K562 (cell line): ENCODE results near the gene ANO6. TPM values are rescaled to one million over a fixed set of nuclear protein-coding genes. Genes with fewer than 3 reads are reported as not detected.

Experiments
- DPF2 ChIP-seq: fragments of 450-650 bp; IDR thresholded peaks from 2 replicates; pipeline ENCODE4 v1.6.1; 2016
- EP300 ChIP-seq: IDR thresholded peaks from 2 replicates; pipeline ENCODE4 v1.6.1; 2012; ENCODE audit warnings: low read length, improper control_type of control experiment
- GABPB2 ChIP-seq: fragments of 250-450 bp; sonication (Bioruptor Pico); conservative IDR thresholded peaks from 2 replicates; pipeline ENCODE4 v1.5.1; 2021; ENCODE audit warnings: mild to moderate bottlenecking
- HLTF ChIP-seq: fragments of 450-650 bp; IDR thresholded peaks from 2 replicates; pipeline ENCODE4 v1.6.1; 2016
- MBD2 ChIP-seq: sonication (generic); IDR thresholded peaks from 2 replicates; pipeline ENCODE4 v1.6.1; 2016; ENCODE audit warnings: low read depth, borderline replicate concordance
- NR1H2 ChIP-seq: sonication (generic); formaldehyde crosslinking; IDR thresholded peaks from 2 replicates; pipeline ENCODE4 v1.4.0; 2020; ENCODE audit warnings: mild to moderate bottlenecking, missing genetic modification reagents
- PYGO2 ChIP-seq: fragments of 450-650 bp; IDR thresholded peaks from 2 replicates; pipeline ENCODE4 v1.6.1; 2016; ENCODE audit warnings: mild to moderate bottlenecking, missing genetic modification characterization, moderate library complexity, missing compliant biosample characterization
- SMAD3 ChIP-seq: fragments of 450-650 bp; formaldehyde crosslinking; conservative IDR thresholded peaks from 2 replicates; pipeline ENCODE4 v1.4.0; 2020; ENCODE audit warnings: mild to moderate bottlenecking
- SMAD4 ChIP-seq: fragments of 250-450 bp; sonication (Bioruptor Pico); conservative IDR thresholded peaks from 2 replicates; pipeline ENCODE4 v1.8.0; 2021; ENCODE audit warnings: inconsistent platforms, mild to moderate bottlenecking, moderate library complexity
- SMARCC2 ChIP-seq: fragments of 450-650 bp; IDR thresholded peaks from 2 replicates; pipeline ENCODE4 v1.6.1; 2017; ENCODE audit warnings: antibody characterized with exemption, moderate library complexity, mild to moderate bottlenecking, low read depth
- TAF9B ChIP-seq: fragments of 450-650 bp; IDR thresholded peaks from 2 replicates; pipeline ENCODE4 v1.6.1; 2018; ENCODE audit warnings: mild to moderate bottlenecking; ENCODE audit not compliant: partially characterized antibody
- ZC3H4 ChIP-seq: sonication (generic); formaldehyde crosslinking; IDR thresholded peaks from 2 replicates; pipeline ENCODE4 v1.9.0; 2021; ENCODE audit warnings: missing genetic modification reagents, borderline replicate concordance
- ZNF134 ChIP-seq: fragments of 250-450 bp; sonication (Bioruptor Pico); conservative IDR thresholded peaks from 2 replicates; pipeline ENCODE4 v1.4.0; 2020
- ZNF24 ChIP-seq: fragments of 450-650 bp; IDR thresholded peaks from 2 replicates; pipeline ENCODE4 v1.6.1; 2016
- ZNF253 ChIP-seq: fragments of 250-450 bp; sonication (Bioruptor Pico); conservative IDR thresholded peaks from 2 replicates; pipeline ENCODE4 v1.6.1; 2021; ENCODE audit warnings: mild to moderate bottlenecking
- ZNF274 ChIP-seq: IDR thresholded peaks from 2 replicates; pipeline ENCODE4 v1.6.1; 2011; ENCODE audit warnings: low read depth, mild to moderate bottlenecking, low read length, moderate library complexity, borderline replicate concordance
- polyA plus RNA-seq, 8 experiments: library from polyadenylated mRNA; depleted of rRNA in 4 of 8; stranded (reverse) in 5 of 8; unstranded in 3 of 8; fragments of >200 nt; fragmentation: Nextera tagmentation in 2 of 8; fragmentation: Illumina TruSeq in 1 of 8; extraction: Ambion mirVana in 2 of 8; extraction: Trizol in 1 of 8; gene quantifications; 2 replicates each; pipeline versions ENCODE4 v1.2.1 to v1.2.3, GENCODE V29; 2011 to 2014; ENCODE audit warnings: inconsistent platforms in 1 of 8, missing spikeins in 1 of 8
- total RNA-seq, 7 experiments: library from RNA; depleted of rRNA in 6 of 7; stranded (reverse); fragments of >200 nt in 6 of 7; fragmentation: Illumina TruSeq in 2 of 7; extraction: Trizol in 2 of 7; gene quantifications; 2 replicates each; pipeline versions ENCODE4 v1.2.1 to v1.2.3, GENCODE V29; 2011 to 2021; ENCODE audit warnings: low replicate concordance in 1 of 7
- TF ChIP-seq, protein P1 (sequence below): fragments of 450-650 bp; IDR thresholded peaks from 2 replicates; pipeline ENCODE4 v1.6.1; 2016; ENCODE audit warnings: low read depth, mild to moderate bottlenecking, moderate library complexity
- TF ChIP-seq, protein P2 (sequence below): sonication (generic); formaldehyde crosslinking; IDR thresholded peaks from 2 replicates; pipeline ENCODE4 v1.8.0; 2022; ENCODE audit warnings: mild to moderate bottlenecking, low read depth, missing genetic modification reagents
- TF ChIP-seq, protein P3 (sequence below): sonication (generic); formaldehyde crosslinking; IDR thresholded peaks from 2 replicates; pipeline ENCODE4 v1.8.0; 2022; ENCODE audit warnings: mild to moderate bottlenecking, missing genetic modification reagents, borderline replicate concordance
- TF ChIP-seq, protein P4 (sequence below): fragments of 150-350 bp; IDR thresholded peaks from 2 replicates; pipeline ENCODE4 v1.6.1; 2014; ENCODE audit warnings: low read depth, mild to moderate bottlenecking, low read length, borderline replicate concordance

The ANO6 gene
- total and polyA plus RNA-seq, 9 of the 15 experiments (the other 6 are each of a cell fraction or from before 2014, with no cell fraction given): 3.5 to 24.7 (median 20.3) TPM

DNA sequence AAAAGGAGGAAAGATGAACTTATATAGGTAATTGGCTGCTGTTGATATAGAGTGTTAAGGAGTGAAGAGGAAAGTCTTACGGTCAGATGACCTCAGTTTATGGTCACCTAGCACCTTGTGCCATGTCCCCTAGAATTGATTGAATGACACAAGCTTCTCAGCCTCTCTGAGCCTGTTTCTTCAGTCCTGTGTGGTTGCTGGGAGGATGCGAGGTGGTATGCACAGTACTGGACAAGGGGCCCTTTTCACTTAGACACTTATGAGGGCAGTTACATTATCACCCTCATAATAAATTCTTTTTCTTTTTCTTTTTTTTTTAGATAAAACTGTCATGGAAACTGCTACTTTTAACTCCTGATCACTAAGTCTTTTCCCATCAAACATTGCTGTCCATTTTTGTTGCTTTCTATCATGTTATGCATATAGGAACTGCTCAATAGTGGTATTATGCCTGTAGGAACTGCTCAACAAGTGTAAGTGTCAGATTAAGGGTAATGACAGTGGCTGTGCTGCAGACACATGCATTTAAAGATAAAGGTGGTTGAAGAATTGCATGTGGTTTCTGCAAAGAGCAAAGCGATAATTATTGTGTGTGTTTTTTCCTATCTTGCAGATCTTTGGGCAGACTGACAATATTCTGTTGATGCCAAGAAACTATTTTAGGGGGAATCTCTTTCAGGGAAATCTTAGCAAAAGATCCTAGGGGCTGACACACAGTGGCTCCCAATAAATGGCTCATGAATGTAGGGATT, 11.6 kb downstream of the ANO6 start (continued):
- TF ChIP-seq, protein P1, sequence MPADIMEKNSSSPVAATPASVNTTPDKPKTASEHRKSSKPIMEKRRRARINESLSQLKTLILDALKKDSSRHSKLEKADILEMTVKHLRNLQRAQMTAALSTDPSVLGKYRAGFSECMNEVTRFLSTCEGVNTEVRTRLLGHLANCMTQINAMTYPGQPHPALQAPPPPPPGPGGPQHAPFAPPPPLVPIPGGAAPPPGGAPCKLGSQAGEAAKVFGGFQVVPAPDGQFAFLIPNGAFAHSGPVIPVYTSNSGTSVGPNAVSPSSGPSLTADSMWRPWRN: no peak; the same call in 1 of the 2 replicates
- TF ChIP-seq SMAD3 (CRISPR knock-in tag): no peak
- no peak for TF ChIP-seq ZC3H4 (CRISPR knock-in tag)
- TF ChIP-seq, protein P2, sequence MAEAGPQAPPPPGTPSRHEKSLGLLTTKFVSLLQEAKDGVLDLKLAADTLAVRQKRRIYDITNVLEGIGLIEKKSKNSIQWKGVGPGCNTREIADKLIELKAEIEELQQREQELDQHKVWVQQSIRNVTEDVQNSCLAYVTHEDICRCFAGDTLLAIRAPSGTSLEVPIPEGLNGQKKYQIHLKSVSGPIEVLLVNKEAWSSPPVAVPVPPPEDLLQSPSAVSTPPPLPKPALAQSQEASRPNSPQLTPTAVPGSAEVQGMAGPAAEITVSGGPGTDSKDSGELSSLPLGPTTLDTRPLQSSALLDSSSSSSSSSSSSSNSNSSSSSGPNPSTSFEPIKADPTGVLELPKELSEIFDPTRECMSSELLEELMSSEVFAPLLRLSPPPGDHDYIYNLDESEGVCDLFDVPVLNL (CRISPR knock-in tag): no peak
- no peak for TF ChIP-seq PYGO2 (tag)
- TF ChIP-seq, protein P3, sequence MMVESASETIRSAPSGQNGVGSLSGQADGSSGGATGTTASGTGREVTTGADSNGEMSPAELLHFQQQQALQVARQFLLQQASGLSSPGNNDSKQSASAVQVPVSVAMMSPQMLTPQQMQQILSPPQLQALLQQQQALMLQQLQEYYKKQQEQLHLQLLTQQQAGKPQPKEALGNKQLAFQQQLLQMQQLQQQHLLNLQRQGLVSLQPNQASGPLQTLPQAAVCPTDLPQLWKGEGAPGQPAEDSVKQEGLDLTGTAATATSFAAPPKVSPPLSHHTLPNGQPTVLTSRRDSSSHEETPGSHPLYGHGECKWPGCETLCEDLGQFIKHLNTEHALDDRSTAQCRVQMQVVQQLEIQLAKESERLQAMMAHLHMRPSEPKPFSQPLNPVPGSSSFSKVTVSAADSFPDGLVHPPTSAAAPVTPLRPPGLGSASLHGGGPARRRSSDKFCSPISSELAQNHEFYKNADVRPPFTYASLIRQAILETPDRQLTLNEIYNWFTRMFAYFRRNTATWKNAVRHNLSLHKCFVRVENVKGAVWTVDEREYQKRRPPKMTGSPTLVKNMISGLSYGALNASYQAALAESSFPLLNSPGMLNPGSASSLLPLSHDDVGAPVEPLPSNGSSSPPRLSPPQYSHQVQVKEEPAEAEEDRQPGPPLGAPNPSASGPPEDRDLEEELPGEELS: no peak
- peak; percentile 76 for TF ChIP-seq EP300
- TF ChIP-seq ZNF134 (CRISPR knock-in tag): no peak
- TF ChIP-seq SMAD4 (CRISPR knock-in tag): 0 out of 2 replicates have a peak, but pooled peaks have one; percentile 28
- no peak for TF ChIP-seq ZNF274
- TF ChIP-seq HLTF: no peak
- TF ChIP-seq SMARCC2: peak; percentile 53; the same call in 1 of the 2 replicates
- no peak for TF ChIP-seq ZNF24
- TF ChIP-seq, protein P4, sequence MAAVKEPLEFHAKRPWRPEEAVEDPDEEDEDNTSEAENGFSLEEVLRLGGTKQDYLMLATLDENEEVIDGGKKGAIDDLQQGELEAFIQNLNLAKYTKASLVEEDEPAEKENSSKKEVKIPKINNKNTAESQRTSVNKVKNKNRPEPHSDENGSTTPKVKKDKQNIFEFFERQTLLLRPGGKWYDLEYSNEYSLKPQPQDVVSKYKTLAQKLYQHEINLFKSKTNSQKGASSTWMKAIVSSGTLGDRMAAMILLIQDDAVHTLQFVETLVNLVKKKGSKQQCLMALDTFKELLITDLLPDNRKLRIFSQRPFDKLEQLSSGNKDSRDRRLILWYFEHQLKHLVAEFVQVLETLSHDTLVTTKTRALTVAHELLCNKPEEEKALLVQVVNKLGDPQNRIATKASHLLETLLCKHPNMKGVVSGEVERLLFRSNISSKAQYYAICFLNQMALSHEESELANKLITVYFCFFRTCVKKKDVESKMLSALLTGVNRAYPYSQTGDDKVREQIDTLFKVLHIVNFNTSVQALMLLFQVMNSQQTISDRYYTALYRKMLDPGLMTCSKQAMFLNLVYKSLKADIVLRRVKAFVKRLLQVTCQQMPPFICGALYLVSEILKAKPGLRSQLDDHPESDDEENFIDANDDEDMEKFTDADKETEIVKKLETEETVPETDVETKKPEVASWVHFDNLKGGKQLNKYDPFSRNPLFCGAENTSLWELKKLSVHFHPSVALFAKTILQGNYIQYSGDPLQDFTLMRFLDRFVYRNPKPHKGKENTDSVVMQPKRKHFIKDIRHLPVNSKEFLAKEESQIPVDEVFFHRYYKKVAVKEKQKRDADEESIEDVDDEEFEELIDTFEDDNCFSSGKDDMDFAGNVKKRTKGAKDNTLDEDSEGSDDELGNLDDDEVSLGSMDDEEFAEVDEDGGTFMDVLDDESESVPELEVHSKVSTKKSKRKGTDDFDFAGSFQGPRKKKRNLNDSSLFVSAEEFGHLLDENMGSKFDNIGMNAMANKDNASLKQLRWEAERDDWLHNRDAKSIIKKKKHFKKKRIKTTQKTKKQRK: no peak
- TF ChIP-seq MBD2: no peak
- TF ChIP-seq ZNF253 (CRISPR knock-in tag): no peak
- no peak for TF ChIP-seq TAF9B
- no peak for TF ChIP-seq NR1H2
- no peak for TF ChIP-seq GABPB2 (CRISPR knock-in tag)
- TF ChIP-seq DPF2: peak; percentile 86
